Hepatic stellate cell (primary cell): ENCODE measurements around the gene ARHGEF12.

Experiments used
- DNase-seq: peaks from one replicate; pipeline ENCODE4 v3.0.0; 2011; ENCODE audit warnings: low spot score

ARHGEF12 gene

GRCh38 chr11:120318906-120319305 lies 17.3 kb upstream of the ARHGEF12 start:
- no peak for DNase-seq

GRCh38 chr11:120324932-120325810 lies 11.0 kb upstream of the ARHGEF12 start, which contains the start of gene TLCD5:
TLCD5 (plus strand) TSS chr11:120325299; CDS start chr11:120327442, 2,143 bp downstream.
- peak; percentile 60 for DNase-seq

GRCh38 chr11:120326228-120326627 lies 10.0 kb upstream of the ARHGEF12 start:
- DNase-seq = peak; percentile 54

- no peak for DNase-seq
Measured at GRCh38 chr11:120326845-120327281, 9.3 kb upstream of the ARHGEF12 start.

- no peak for DNase-seq
Measured at GRCh38 chr11:120327311-120327710, 8.9 kb upstream of the ARHGEF12 start.

GRCh38 chr11:120329556-120329955 lies 6.7 kb upstream of the ARHGEF12 start:
- no peak for DNase-seq

GRCh38 chr11:120330045-120330444 lies 6.2 kb upstream of the ARHGEF12 start:
- no peak for DNase-seq

GRCh38 chr11:120331301-120331996 lies 4.8 kb upstream of the ARHGEF12 start:
- peak; percentile 82 for DNase-seq

- no peak for DNase-seq
Measured at GRCh38 chr11:120332822-120333716, 3.1 kb upstream of the ARHGEF12 start.

GRCh38 chr11:120333801-120334200 lies 2.4 kb upstream of the ARHGEF12 start:
- no peak for DNase-seq

GRCh38 chr11:120334332-120334731 lies 1.9 kb upstream of the ARHGEF12 start:
- no peak for DNase-seq

GRCh38 chr11:120334894-120335462 lies 1.2 kb upstream of the ARHGEF12 start:
- peak; percentile 59 for DNase-seq

GRCh38 chr11:120335556-120335907 lies 681 bp upstream of the ARHGEF12 start:
- no peak for DNase-seq

GRCh38 chr11:120336641-120337354 lies 585 bp downstream of the ARHGEF12 start:
- DNase-seq = peak; percentile 58

GRCh38 chr11:120337355-120338106 lies 1.3 kb downstream of the ARHGEF12 start:
- DNase-seq = no peak

GRCh38 chr11:120338107-120338933 lies 2.1 kb downstream of the ARHGEF12 start:
- no peak for DNase-seq

- DNase-seq = peak; percentile 42
Measured at GRCh38 chr11:120339394-120339890, 3.2 kb downstream of the ARHGEF12 start.

GRCh38 chr11:120340529-120340928 lies 4.3 kb downstream of the ARHGEF12 start:
- no peak for DNase-seq

GRCh38 chr11:120342226-120342625 lies 6.0 kb downstream of the ARHGEF12 start:
- no peak for DNase-seq
